ENCODE data around the gene GZF1. TPM values are rescaled to one million over a fixed set of nuclear protein-coding genes. Genes with fewer than 3 reads are reported as not detected.
"Not testable (repeated sequence)": the region's sequence is repeated elsewhere in the genome, so short reads cannot be mapped to it uniquely, and the experiment has no call there.

The GZF1 gene
- total and polyA plus RNA-seq, 2 experiments from 2014 or later = 5.9 to 11.0 TPM

DNA sequence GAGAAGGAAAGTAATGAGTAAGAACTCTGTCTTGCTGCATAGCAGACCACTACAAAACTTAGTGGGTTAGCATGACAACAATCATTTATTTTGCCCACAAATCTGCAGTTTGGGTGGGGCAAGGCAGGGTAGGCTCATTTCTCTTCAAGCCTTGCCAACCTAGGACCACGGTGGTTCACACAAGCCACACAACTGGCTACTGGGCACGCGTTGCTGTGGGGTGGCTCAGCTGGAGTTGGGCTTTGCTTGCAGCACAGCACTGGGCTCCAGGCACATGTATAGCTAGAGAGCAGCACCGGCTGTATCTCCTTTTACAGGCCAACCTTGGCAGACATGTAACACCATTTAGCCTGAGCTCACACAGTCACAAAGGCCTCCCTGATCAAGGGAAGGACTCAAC, 16.0 kb upstream of the GZF1 start:
- no peak for DNase-seq
- Histone ChIP-seq H2AFZ (no peak overlapping the region), H3K9ac (no peak overlapping the region), H3K4me1 (ENCODE audit: insufficient read depth) (peaks cover 8% of the 10 kb centered on the region), H3F3A (ENCODE audit: insufficient read depth) (peaks cover 6% of the 10 kb centered on the region), H4K20me1 (ENCODE audit: insufficient read depth) (no peaks in the 10 kb centered on the region), H3K27ac (no peak overlapping the region), H3K36me3 (ENCODE audit: low read depth) (no peaks in the 10 kb centered on the region), H3K27me3 (replicated peaks; ENCODE audit: insufficient read depth) (no peaks in the 10 kb centered on the region), H3K79me2 (ENCODE audit: insufficient read depth) (peaks cover 3% of the 10 kb centered on the region), H3K9me2 (ENCODE audit: insufficient read depth) (no peaks in the 10 kb centered on the region), H3K4me3 (no peak overlapping the region), H3K9me3 (ENCODE audit: low read depth) (no peaks in the 10 kb centered on the region), H3K4me2 (ENCODE audit: unreplicated experiment) (no peak overlapping the region)
- TF ChIP-seq EZH2phosphoT487 (IDR thresholded peaks at IDR 0.05; ENCODE audit: insufficient read depth, low read depth) (no peak), EZH2 (IDR thresholded peaks at IDR 0.05; ENCODE audit: insufficient read depth, poor library complexity, severe bottlenecking) (no peak)
- in situ Hi-C loops (cut with MboI) = loop anchor here (25.0 kb wide), 1 partner anchor 1009 kb away; no protein-coding TSS in a partner anchor
- 81 to 82% methylated on average over 4 of the region's 4 CpGs for WGBS, 2 experiments (ENCODE audit: low coverage in 1 of 2, low lambda C conversion rate in 2 of 2, missing lambda C conversion rate in 2 of 2)

DNA sequence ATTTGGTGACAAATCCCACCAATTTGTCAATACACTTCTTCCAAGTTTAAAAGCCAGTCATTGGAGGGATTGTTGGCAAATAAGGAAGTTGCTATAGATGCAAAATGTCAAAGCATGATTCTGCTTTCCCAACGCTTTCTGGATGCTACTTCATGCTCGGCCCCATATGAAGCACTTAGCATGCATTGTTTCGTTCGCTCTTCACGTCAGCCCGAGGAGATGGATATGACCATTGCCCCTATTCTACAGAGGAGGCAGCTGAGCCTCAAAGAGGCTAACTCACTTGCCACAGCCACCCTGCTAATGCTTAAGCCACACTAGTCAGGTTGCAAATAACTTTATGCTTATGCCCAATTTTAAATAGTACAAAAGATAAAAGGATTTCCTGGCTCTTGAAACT, 14.2 kb upstream of the GZF1 start:
- no peaks in the 10 kb centered on the region for H3K9me3 ChIP-seq (ENCODE audit: low read depth)
- H3K4me2 ChIP-seq (ENCODE audit: unreplicated experiment) = no peak overlapping the region
- no peaks in the 10 kb centered on the region for H3K9me2 ChIP-seq (ENCODE audit: insufficient read depth)
- peaks cover 9% of the 10 kb centered on the region for H3F3A ChIP-seq (ENCODE audit: insufficient read depth)
- H3K27ac ChIP-seq = no peak overlapping the region
- no peak overlapping the region for H2AFZ ChIP-seq
- H3K36me3 ChIP-seq (ENCODE audit: low read depth) = no peaks in the 10 kb centered on the region
- peaks cover 15% of the 10 kb centered on the region for H3K4me1 ChIP-seq (ENCODE audit: insufficient read depth)
- H3K4me3 ChIP-seq = no peak overlapping the region
- in situ Hi-C loops (cut with MboI) = loop anchor here (25.0 kb wide), 1 partner anchor 1010 kb away; no protein-coding TSS in a partner anchor
- H3K9ac ChIP-seq = no peak overlapping the region
- H4K20me1 ChIP-seq (ENCODE audit: insufficient read depth) = no peaks in the 10 kb centered on the region
- H3K27me3 ChIP-seq (replicated peaks; ENCODE audit: insufficient read depth) = no peaks in the 10 kb centered on the region
- DNase-seq = no peak
- 69 to 71% methylated on average over 6 of the region's 6 CpGs for WGBS, 2 experiments (ENCODE audit: low coverage in 1 of 2, low lambda C conversion rate in 2 of 2, missing lambda C conversion rate in 2 of 2)
- TF ChIP-seq EZH2phosphoT487 (IDR thresholded peaks at IDR 0.05; ENCODE audit: insufficient read depth, low read depth) = no peak
- H3K79me2 ChIP-seq (ENCODE audit: insufficient read depth) = peaks cover 21% of the 10 kb centered on the region

DNA sequence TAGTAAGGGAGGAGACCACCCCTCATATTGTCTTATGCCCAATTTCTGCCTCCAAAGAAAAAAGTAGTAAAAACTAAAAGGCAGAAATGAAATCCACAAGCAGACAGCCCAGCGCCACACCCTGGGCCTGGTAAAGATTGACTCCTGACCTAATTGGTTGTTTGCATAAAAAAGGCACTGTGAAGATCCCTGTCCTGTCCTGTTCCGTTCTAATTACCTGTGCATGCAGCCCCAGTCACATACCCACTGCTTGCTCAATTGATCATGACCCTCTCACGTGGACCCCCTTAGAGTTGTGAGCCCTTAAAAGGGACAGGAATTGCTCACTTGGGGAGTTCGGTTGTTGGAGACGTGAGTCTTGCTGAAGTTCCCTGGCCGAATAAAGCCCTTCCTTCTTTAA, 13.5 kb upstream of the GZF1 start:
- not testable (repeated sequence) for H3K9me2 ChIP-seq (ENCODE audit: insufficient read depth); H3K9ac ChIP-seq; H3K9me3 ChIP-seq (ENCODE audit: low read depth); H3K4me2 ChIP-seq (ENCODE audit: unreplicated experiment); H3K27me3 ChIP-seq (replicated peaks; ENCODE audit: insufficient read depth); H3K36me3 ChIP-seq (ENCODE audit: low read depth); DNase-seq; H3K27ac ChIP-seq; H4K20me1 ChIP-seq (ENCODE audit: insufficient read depth); H3F3A ChIP-seq (ENCODE audit: insufficient read depth); H2AFZ ChIP-seq; H3K4me3 ChIP-seq
- WGBS, 2 experiments (ENCODE audit: low coverage in 1 of 2, low lambda C conversion rate in 2 of 2, missing lambda C conversion rate in 2 of 2) = 95 to 96% methylated on average over 6 of the region's 6 CpGs
- in situ Hi-C loops (cut with MboI) = loop anchor here (25.0 kb wide), 1 partner anchor 1011 kb away; no protein-coding TSS in a partner anchor
- Histone ChIP-seq H3K4me1 (ENCODE audit: insufficient read depth) (peaks cover 15% of the 10 kb centered on the region), H3K79me2 (ENCODE audit: insufficient read depth) (peaks cover 28% of the 10 kb centered on the region)

DNA sequence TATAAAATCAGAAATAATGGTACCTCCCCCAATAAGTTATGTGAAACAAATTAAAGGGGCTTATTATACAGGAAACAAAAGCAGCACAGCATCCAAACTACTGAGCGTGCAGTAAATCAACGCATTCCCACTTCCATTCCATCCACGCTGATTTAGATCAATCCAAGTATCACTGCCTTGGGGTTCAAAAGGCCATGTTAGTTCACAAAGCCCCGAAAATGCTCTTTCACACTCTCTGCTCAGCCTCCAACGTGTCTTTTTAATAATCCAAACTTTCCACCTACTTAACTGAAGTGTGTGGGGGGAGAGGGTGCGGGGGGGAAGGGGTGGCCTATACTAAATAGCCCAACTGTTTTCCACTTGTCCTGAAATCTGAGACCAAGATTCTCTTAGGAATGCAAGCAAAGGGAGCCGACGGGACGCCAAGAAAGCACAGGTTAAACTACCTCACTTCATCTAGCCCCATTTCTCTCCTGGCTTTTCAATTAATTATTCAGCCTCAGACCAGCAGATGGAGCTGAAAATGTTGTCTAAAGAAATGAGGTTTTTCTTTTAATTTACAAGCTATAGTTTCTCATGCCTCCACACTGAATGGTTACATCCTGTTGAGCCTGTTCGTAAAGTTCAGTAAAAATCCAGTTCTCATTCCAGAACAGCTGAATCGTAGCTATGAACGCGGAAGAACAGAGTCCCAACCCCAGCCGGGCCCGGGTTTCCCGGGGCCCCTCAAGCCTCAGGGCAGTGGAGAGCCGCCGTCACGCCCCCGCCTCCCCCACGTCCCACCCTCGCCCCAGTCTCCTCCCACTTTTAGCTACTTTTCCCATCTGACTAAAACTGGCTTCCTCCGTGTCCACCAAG, 12.4 kb upstream of the GZF1 start:
- in situ Hi-C loops (cut with MboI) = loop anchor here (25.0 kb wide), 1 partner anchor 1012 kb away; no protein-coding TSS in a partner anchor
- no peaks in the 10 kb centered on the region for H4K20me1 ChIP-seq (ENCODE audit: insufficient read depth)
- H3K36me3 ChIP-seq (ENCODE audit: low read depth) = no peaks in the 10 kb centered on the region
- H3K4me3 ChIP-seq = peak overlapping the region; percentile 87
- no peaks in the 10 kb centered on the region for H3K27me3 ChIP-seq (replicated peaks; ENCODE audit: insufficient read depth)
- 14% methylated on average over 23 of the region's 23 CpGs for WGBS, 2 experiments (ENCODE audit: low coverage in 1 of 2, low lambda C conversion rate in 2 of 2, missing lambda C conversion rate in 2 of 2)
- TF ChIP-seq EZH2phosphoT487 (IDR thresholded peaks at IDR 0.05; ENCODE audit: insufficient read depth, low read depth) (no peak), EZH2 (IDR thresholded peaks at IDR 0.05; ENCODE audit: insufficient read depth, poor library complexity, severe bottlenecking) (no peak)
- no peak for DNase-seq
- peak overlapping the region; percentile 74 for H2AFZ ChIP-seq
- peak overlapping the region; percentile 94 for H3K27ac ChIP-seq
- H3K4me2 ChIP-seq (ENCODE audit: unreplicated experiment) = peak overlapping the region; percentile 88
- H3K79me2 ChIP-seq (ENCODE audit: insufficient read depth) = peaks cover 39% of the 10 kb centered on the region
- H3K9me2 ChIP-seq (ENCODE audit: insufficient read depth) = no peaks in the 10 kb centered on the region
- H3K9me3 ChIP-seq (ENCODE audit: low read depth) = no peaks in the 10 kb centered on the region
- peaks cover 9% of the 10 kb centered on the region for H3F3A ChIP-seq (ENCODE audit: insufficient read depth)
- peak overlapping the region; percentile 90 for H3K9ac ChIP-seq
- peaks cover 15% of the 10 kb centered on the region for H3K4me1 ChIP-seq (ENCODE audit: insufficient read depth)

Measured in GM23248 (cell line).